HG02623 (cell line): Measurements from ENCODE around the gene GLTP.
A peak's percentile ranks its signal among the peaks of the same experiment; 100 is the strongest.
"Not testable (repeated sequence)": the region's sequence is repeated elsewhere in the genome, so short reads cannot be mapped to it uniquely, and the experiment has no call there.

Source experiments
- ATAC-seq: cut with Tn5 transposase; IDR thresholded peaks from one replicate; pipeline ENCODE4 v1.9.1; 2021; ENCODE audit warnings: moderate library complexity; ENCODE audit not compliant: unreplicated experiment

GLTP gene

DNA sequence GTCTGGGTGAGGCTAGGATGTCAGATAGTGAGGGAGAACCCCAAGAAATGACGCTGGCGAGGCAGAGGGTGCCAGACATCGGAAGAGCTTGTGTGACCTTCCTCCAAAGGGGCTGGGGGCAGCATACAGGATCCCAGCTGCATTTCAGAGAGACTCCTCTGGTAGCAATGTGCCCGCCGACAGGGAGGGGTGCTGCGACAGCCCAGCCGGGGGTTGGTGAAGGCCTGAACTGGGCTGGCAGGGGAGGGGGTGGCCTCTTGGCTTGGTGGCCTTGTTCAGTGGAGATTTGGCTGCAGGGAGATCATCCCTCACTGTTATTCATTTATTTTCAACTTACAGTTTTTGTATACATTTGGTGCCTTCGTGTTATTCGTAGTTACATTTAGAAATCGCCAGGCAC, 25.0 kb upstream of the GLTP start:
- ATAC-seq = no peak

GRCh38 chr12:109902891-109903418, 22.6 kb upstream of the GLTP start:
- no peak for ATAC-seq

- ATAC-seq = no peak
Observed at GRCh38 chr12:109900752-109901580, 20.6 kb upstream of the GLTP start.

- peak; percentile 68 for ATAC-seq
Observed at GRCh38 chr12:109899783-109900751, 19.7 kb upstream of the GLTP start, which contains the start of gene TCHP. TCHP (plus strand) TSS chr12:109900274; CDS start chr12:109903027, 2,753 bp downstream.

DNA sequence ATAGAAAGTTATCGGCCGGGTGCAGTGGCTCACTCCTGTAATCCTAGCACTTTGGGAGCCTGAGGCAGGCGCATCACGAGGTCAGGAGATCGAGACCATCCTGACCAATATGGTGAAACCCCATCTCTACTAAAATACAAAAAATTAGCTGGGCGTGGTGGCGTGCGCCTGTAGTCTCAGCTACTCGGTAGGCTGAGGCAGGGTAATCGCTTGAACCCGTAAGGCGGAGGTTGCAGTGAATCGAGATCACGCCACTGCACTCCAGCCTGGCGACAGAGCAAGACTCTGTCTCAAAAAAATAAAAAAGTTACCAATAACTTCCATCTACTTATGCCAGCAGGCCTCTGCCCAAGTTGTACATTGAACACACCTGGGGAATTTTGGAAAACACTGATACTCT, 19.0 kb upstream of the GLTP start:
- not testable (repeated sequence) for ATAC-seq

DNA sequence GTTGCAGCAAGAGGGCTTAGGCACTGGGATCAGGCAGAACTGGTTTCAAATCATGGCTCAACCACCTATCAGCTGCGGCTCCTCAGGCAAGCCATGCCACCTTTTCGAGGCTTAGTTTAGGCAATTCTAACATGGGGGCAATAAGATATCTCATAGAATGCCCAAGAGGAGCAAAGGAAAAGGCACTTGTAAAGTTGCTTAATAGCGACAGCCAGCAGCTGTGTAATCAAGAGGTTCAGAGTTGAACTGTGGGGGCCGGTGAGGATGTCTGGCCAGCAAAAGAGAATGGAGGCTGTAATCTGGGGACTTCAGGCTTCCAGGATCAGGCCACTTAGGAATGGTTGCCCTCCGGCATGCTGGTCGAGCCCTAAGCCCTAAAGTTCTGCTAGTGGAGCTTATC, 16.7 kb upstream of the GLTP start:
- no peak for ATAC-seq

- no peak for ATAC-seq
Observed at GRCh38 chr12:109896188-109896587, 15.8 kb upstream of the GLTP start.

DNA sequence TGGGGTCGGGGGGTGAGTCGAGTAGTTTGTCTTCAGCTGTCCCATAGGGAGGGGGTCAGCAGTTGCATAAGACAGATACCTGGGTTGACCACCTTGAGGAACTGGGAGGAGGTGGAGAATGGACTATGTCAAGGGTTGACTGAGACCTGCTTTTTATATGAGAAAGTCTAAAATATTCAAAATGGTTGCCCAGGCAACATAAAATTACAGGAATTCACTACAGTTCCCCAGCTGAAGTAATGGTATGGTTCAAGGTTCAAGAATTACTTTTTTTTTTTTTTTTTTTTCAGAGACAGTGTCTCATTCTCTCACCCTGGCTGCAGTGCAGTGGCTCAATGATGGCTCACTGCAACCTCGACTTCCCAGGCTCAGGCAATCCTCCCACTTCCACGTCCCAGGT, 14.6 kb upstream of the GLTP start:
- ATAC-seq = no peak

GRCh38 chr12:109893261-109893995, 13.1 kb upstream of the GLTP start:
- ATAC-seq = no peak

- peak; percentile 61 for ATAC-seq
Observed at GRCh38 chr12:109892748-109893147, 12.4 kb upstream of the GLTP start.

DNA sequence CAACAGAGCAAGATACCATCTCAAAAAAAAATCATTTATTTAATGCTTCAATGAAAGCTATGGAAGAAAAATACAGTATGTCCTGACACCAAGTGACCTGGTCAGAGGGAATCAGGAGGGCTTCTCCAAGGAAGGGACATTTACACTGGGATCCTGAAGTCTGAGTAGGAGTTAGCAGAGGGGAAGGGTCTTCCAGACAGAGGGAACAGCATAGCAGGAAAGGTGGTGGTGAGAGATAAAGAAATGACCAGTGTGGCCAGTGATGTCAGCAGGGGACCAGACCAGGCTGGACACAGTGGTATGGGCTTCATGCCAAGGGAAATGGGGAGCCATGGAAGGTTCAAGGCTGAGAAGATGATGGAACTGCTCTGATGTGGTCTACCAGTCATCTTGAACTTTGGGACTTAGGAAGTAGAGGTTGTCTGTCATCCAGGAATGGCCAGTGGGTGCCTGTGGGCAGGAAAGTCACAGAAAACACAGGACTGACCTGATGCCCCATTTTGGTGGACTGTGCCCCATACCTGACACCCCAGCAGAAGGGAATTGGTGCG, 11.9 kb upstream of the GLTP start:
- no peak for ATAC-seq

DNA sequence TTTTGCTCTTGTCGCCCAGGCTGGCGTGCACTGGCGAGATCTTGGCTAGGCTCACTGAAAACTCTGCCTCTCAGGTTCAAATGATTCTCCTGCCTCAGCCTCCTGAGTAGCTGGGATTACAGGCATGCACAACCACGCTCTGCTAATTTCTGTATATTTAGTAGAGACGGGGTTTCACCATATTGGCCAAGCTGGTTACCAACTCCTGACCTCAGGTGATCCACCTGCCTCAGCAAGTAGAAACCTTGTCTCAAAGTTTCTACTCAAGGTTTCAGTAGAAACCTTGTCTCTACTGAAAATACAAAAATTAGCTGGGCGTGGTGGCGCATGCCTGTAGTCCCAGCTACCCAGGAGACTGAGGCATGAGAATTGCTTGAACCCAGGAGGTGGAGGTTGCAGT, 11.4 kb upstream of the GLTP start:
- ATAC-seq = not testable (repeated sequence)

GRCh38 chr12:109890620-109891170, 10.4 kb upstream of the GLTP start:
- ATAC-seq = no peak

- no peak for ATAC-seq
Observed at GRCh38 chr12:109888179-109889020, 8.1 kb upstream of the GLTP start.

GRCh38 chr12:109885616-109886015, 5.3 kb upstream of the GLTP start:
- ATAC-seq = no peak

DNA sequence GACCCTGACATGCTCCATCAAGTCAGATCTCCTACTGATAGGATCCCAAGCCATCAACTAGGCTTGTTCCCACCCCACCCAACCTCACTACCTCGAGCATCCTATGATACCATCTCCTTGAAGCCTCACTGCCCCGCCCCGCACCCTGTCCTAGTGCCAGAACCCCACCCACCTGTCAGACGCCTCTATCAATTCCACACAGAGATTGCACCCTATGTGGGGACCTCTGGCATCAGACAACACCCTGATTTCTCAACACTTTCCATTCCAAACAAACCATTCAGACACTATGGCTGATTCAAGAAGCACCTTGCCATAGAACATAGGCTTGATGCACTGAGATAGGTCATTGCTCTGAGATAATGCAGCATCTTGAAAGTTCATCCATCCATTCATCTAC, 3.1 kb upstream of the GLTP start:
- no peak for ATAC-seq

GRCh38 chr12:109881752-109882151, 1.4 kb upstream of the GLTP start:
- no peak for ATAC-seq

- no peak for ATAC-seq
Observed at GRCh38 chr12:109880938-109881337, 597 bp upstream of the GLTP start.

DNA sequence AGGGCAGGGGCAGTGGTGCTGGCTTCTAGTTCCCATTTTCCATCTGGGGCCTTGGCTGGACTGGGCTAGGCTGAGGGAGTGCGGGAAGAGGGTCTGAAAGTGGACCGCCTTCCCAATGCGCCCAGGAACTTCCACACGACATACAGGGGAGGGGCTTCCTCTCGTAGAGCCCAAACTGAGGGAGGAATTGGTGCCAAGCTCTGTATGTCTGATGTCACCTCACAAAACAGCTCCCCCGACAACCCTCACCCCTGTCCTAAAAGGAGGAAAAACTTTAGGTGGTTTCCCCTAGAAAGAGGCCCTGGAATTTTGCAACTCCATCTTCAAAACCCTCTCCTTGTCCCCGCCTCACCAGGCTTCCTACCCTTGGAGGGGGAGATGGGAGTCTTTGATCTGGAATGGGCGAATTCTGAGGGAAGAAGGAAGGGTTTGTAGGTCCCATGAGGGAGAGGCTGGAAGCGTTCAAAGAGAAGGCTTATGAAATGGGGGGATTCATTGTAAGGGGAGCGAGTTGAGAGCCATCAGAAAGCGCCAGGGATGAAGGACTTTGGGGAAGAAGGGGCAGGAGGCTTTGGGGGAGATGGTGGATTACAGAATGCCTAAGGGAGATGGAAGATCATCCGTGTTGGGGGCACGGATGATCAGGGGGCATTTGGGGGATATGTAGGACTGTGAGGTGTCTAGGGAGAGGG, 844 bp downstream of the GLTP start:
- no peak for ATAC-seq
